Non-pigmented ciliary epithelial cell (primary cell): Measurements from ENCODE around the gene TMEM198.

ENCODE experiments used
- DNase-seq: peaks from one replicate; pipeline ENCODE4 v3.0.0-alpha.2; 2010; ENCODE audit warnings: low read depth

TMEM198 gene

GRCh38 chr2:219543596-219544358 is at the start of gene TMEM198, which contains the start of gene CHPF:
TMEM198 (plus strand) TSS chr2:219544028; CDS start chr2:219544728, 700 bp downstream.
CHPF (minus strand) TSS chr2:219543809; CDS start chr2:219543538, 271 bp downstream.
- peak; percentile 83 for DNase-seq

- no peak for DNase-seq
Observed at GRCh38 chr2:219494952-219495530, 48.8 kb upstream of the TMEM198 start.

GRCh38 chr2:219495531-219496122 is 48.2 kb upstream of the TMEM198 start:
- DNase-seq, result no peak

GRCh38 chr2:219496247-219496824 is 47.5 kb upstream of the TMEM198 start:
- DNase-seq, result no peak

- DNase-seq, result no peak
Observed at GRCh38 chr2:219496825-219497494, 46.9 kb upstream of the TMEM198 start.

- no peak for DNase-seq
Observed at GRCh38 chr2:219497495-219498279, 46.1 kb upstream of the TMEM198 start.

- DNase-seq, result peak; percentile 96
Observed at GRCh38 chr2:219498280-219499057, 45.4 kb upstream of the TMEM198 start, which contains the start of gene GMPPA. GMPPA (plus strand) TSS chr2:219498891; CDS start chr2:219499976, 1,085 bp downstream.

- no peak for DNase-seq
Observed at GRCh38 chr2:219499058-219499307, 44.8 kb upstream of the TMEM198 start.

GRCh38 chr2:219499555-219499954 is 44.3 kb upstream of the TMEM198 start:
- DNase-seq, result no peak

- no peak for DNase-seq
Observed at GRCh38 chr2:219500135-219500534, 43.7 kb upstream of the TMEM198 start.

- no peak for DNase-seq
Observed at GRCh38 chr2:219501849-219502248, 42.0 kb upstream of the TMEM198 start.

- DNase-seq, result no peak
Observed at GRCh38 chr2:219502618-219503017, 41.2 kb upstream of the TMEM198 start.

- no peak for DNase-seq
Observed at GRCh38 chr2:219505585-219505984, 38.2 kb upstream of the TMEM198 start.

GRCh38 chr2:219506153-219506801 is 37.6 kb upstream of the TMEM198 start:
- DNase-seq, result no peak

- DNase-seq, result no peak
Observed at GRCh38 chr2:219506802-219507526, 36.9 kb upstream of the TMEM198 start.

GRCh38 chr2:219507581-219508443 is 36.0 kb upstream of the TMEM198 start:
- no peak for DNase-seq

GRCh38 chr2:219508444-219508734 is 35.4 kb upstream of the TMEM198 start:
- no peak for DNase-seq

- no peak for DNase-seq
Observed at GRCh38 chr2:219508971-219509779, 34.7 kb upstream of the TMEM198 start.
